Smooth muscle cell (in vitro differentiated cells): Measurements from ENCODE around the gene P2RY2. TPM values are rescaled to one million over a fixed set of nuclear protein-coding genes. Genes with fewer than 3 reads are reported as not detected.

Source experiments
- DNase-seq: peaks from one replicate; lab custom pipeline; 2025; ENCODE audit not compliant: unreplicated experiment; lab: John Stamatoyannopoulos, UW
- H2AFZ ChIP-seq: fragments of 200-600 bp; sonication (generic); 2 replicates; pipeline ENCODE4 v1.6.0; 2016; ENCODE audit warnings: antibody characterized with exemption, low read depth, mild to moderate bottlenecking
- H3F3A ChIP-seq: fragments of 200-600 bp; sonication (generic); 2 replicates; pipeline ENCODE4 v1.6.0; 2017; ENCODE audit warnings: antibody characterized with exemption, low read depth
- H3K27ac ChIP-seq: fragments of 200-600 bp; sonication (generic); 2 replicates; pipeline ENCODE4 v1.5.1; 2016; ENCODE audit warnings: low read depth, mild to moderate bottlenecking
- H3K27me3 ChIP-seq: fragments of 200-600 bp; sonication (generic); 2 replicates; pipeline ENCODE4 v1.6.1; 2016; ENCODE audit warnings: low read depth, mild to moderate bottlenecking
- H3K36me3 ChIP-seq: fragments of 200-600 bp; sonication (generic); 2 replicates; pipeline ENCODE4 v1.5.1; 2016; ENCODE audit warnings: low read depth
- H3K4me1 ChIP-seq: fragments of 200-600 bp; sonication (generic); 2 replicates; pipeline ENCODE4 v1.5.1; 2016; ENCODE audit warnings: low read depth
- H3K4me2 ChIP-seq: fragments of 200-600 bp; sonication (generic); 2 replicates; pipeline ENCODE4 v1.6.0; 2016; ENCODE audit warnings: mild to moderate bottlenecking
- H3K4me3 ChIP-seq: fragments of 200-600 bp; sonication (generic); 2 replicates; pipeline ENCODE4 v1.5.1; 2016; ENCODE audit warnings: mild to moderate bottlenecking
- H3K79me2 ChIP-seq: fragments of 200-600 bp; sonication (generic); 2 replicates; pipeline ENCODE4 v1.6.0; 2016; ENCODE audit warnings: low read depth, mild to moderate bottlenecking
- H3K9ac ChIP-seq: fragments of 200-600 bp; sonication (generic); 2 replicates; pipeline ENCODE4 v1.6.0; 2016; ENCODE audit warnings: low read depth
- H3K9me3 ChIP-seq: fragments of 200-600 bp; sonication (generic); replicated peaks from 2 replicates; pipeline ENCODE4 v1.5.1; 2016; ENCODE audit warnings: low read depth
- H4K20me1 ChIP-seq: fragments of 200-600 bp; sonication (generic); 2 replicates; pipeline ENCODE4 v1.6.0; 2016; ENCODE audit warnings: low read depth
- WGBS: methylation state at CpG from one replicate; pipeline ENCODE4 v1.1.7; 2016; ENCODE audit warnings: low lambda C conversion rate; 5-methylcytosine and 5-hydroxymethylcytosine counted together
- polyA plus RNA-seq: library from polyadenylated mRNA; unstranded; fragments of >200 nt; fragmentation: Nextera tagmentation; extraction: Ambion mirVana; gene quantifications from 2 replicates; pipeline ENCODE4 v1.2.1, GENCODE V29; 2016
- total RNA-seq: library from RNA; depleted of rRNA; stranded (reverse); fragments of >200 nt; gene quantifications from 2 replicates; pipeline ENCODE4 v1.2.3, GENCODE V29; 2014
- TF ChIP-seq, protein P1 (sequence below): fragments of 200-600 bp; sonication (generic); IDR thresholded peaks from 2 replicates; pipeline ENCODE4 v1.5.1; 2017; ENCODE audit warnings: borderline replicate concordance, mild to moderate bottlenecking, antibody characterized with exemption; ENCODE audit not compliant: insufficient read depth, poor library complexity, severe bottlenecking

P2RY2 gene
- total and polyA plus RNA-seq, 2 experiments from 2014 or later = 5.8 TPM; not detected in 1

- Histone ChIP-seq H4K20me1 (no peaks in the 10 kb centered on the region), H3K4me3 (no peak overlapping the region), H3K9ac (no peak overlapping the region), H3F3A (peaks cover 6% of the 10 kb centered on the region), H3K36me3 (no peaks in the 10 kb centered on the region), H2AFZ (no peak overlapping the region), H3K4me1 (peaks cover 16% of the 10 kb centered on the region), H3K79me2 (no peaks in the 10 kb centered on the region), H3K27me3 (no peaks in the 10 kb centered on the region), H3K27ac (no peak overlapping the region), H3K4me2 (no peak overlapping the region), H3K9me3 (no peaks in the 10 kb centered on the region)
- DNase-seq = no peak
- TF ChIP-seq, protein P1, sequence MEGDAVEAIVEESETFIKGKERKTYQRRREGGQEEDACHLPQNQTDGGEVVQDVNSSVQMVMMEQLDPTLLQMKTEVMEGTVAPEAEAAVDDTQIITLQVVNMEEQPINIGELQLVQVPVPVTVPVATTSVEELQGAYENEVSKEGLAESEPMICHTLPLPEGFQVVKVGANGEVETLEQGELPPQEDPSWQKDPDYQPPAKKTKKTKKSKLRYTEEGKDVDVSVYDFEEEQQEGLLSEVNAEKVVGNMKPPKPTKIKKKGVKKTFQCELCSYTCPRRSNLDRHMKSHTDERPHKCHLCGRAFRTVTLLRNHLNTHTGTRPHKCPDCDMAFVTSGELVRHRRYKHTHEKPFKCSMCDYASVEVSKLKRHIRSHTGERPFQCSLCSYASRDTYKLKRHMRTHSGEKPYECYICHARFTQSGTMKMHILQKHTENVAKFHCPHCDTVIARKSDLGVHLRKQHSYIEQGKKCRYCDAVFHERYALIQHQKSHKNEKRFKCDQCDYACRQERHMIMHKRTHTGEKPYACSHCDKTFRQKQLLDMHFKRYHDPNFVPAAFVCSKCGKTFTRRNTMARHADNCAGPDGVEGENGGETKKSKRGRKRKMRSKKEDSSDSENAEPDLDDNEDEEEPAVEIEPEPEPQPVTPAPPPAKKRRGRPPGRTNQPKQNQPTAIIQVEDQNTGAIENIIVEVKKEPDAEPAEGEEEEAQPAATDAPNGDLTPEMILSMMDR = no peak
- WGBS = 96% methylated on average over 3 of the region's 3 CpGs
These were observed 41.5 kb downstream of the P2RY2 start for GRCh38 chr11:73259406-73260126.

DNA sequence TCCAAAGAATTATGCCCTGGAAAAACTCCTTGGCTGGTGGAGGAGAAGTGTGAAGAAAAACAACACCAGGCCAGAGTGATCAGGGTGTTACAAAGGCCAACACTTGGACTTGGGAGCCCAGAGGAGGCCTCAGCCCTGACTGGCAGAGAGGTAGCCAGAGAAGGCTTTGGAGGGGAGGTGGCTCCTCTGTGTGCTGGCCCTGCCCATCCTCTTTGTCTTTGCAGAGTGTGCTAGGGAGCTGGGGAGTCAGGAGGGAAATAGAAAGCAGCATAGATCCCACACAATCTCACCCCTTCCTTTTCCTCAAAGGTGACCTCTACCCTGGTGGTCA is 42.0 kb downstream of the P2RY2 start:
- no peaks in the 10 kb centered on the region for H4K20me1 ChIP-seq
- H3K9me3 ChIP-seq = no peaks in the 10 kb centered on the region
- H3K27me3 ChIP-seq = no peaks in the 10 kb centered on the region
- H3K4me2 ChIP-seq = no peak overlapping the region
- no peak overlapping the region for H2AFZ ChIP-seq
- peaks cover 6% of the 10 kb centered on the region for H3F3A ChIP-seq
- H3K79me2 ChIP-seq = no peaks in the 10 kb centered on the region
- peaks cover 16% of the 10 kb centered on the region for H3K4me1 ChIP-seq
- H3K36me3 ChIP-seq = no peaks in the 10 kb centered on the region
- no peak overlapping the region for H3K4me3 ChIP-seq
- H3K27ac ChIP-seq = no peak overlapping the region
- TF ChIP-seq, protein P1 = no peak
- DNase-seq = no peak
- H3K9ac ChIP-seq = no peak overlapping the region

- Histone ChIP-seq H3K27me3 (no peaks in the 10 kb centered on the region), H3K4me2 (no peak overlapping the region)
- TF ChIP-seq, protein P1 = no peak
These were observed 44.9 kb downstream of the P2RY2 start for GRCh38 chr11:73262851-73263495.

GRCh38 chr11:73263640-73264039 is 45.6 kb downstream of the P2RY2 start:
- no peak overlapping the region for H3K9ac ChIP-seq
- H3K27ac ChIP-seq = no peak overlapping the region
- H3K36me3 ChIP-seq = no peaks in the 10 kb centered on the region
- no peaks in the 10 kb centered on the region for H3K79me2 ChIP-seq
- H2AFZ ChIP-seq = no peak overlapping the region
- H3K4me1 ChIP-seq = no peaks in the 10 kb centered on the region
- no peaks in the 10 kb centered on the region for H4K20me1 ChIP-seq
- H3K4me3 ChIP-seq = no peak overlapping the region
- H3K27me3 ChIP-seq = no peaks in the 10 kb centered on the region
- WGBS = 85% methylated on average over 2 of the region's 2 CpGs
- no peak overlapping the region for H3K4me2 ChIP-seq
- H3F3A ChIP-seq = peaks cover 6% of the 10 kb centered on the region
- TF ChIP-seq, protein P1 = no peak
- H3K9me3 ChIP-seq = no peaks in the 10 kb centered on the region
- DNase-seq = no peak

More at GRCh38 chr11:73262851-73263495, 44.9 kb downstream of the P2RY2 start:
- Histone ChIP-seq H3K9me3 (no peaks in the 10 kb centered on the region), H3K4me1 (peaks cover 6% of the 10 kb centered on the region), H2AFZ (no peak overlapping the region), H3K36me3 (no peaks in the 10 kb centered on the region), H3K9ac (no peak overlapping the region), H3F3A (peaks cover 6% of the 10 kb centered on the region), H3K27ac (no peak overlapping the region), H3K4me3 (no peak overlapping the region), H4K20me1 (no peaks in the 10 kb centered on the region), H3K79me2 (no peaks in the 10 kb centered on the region)
- DNase-seq = no peak
- 73% methylated on average over 5 of the region's 5 CpGs for WGBS
